Measurements from ENCODE around the gene MCCC1. TPM values are rescaled to one million over a fixed set of nuclear protein-coding genes. Genes with fewer than 3 reads are reported as not detected.

Gene MCCC1
- total RNA-seq, 1 experiment from 2014 or later: 42.8 TPM

- no TSS peak for BruUV-seq (replicated peaks)
- ChIA-PET POLR2A (interaction anchor here (0.5 kb wide), 1 partner anchor 10 kb away, joined by 4 read pairs; no protein-coding TSS in a partner anchor), CTCF (no interaction called here)
- Mint-ChIP-seq H3K36me3 (ENCODE audit: insufficient read depth, unreplicated experiment) (no peaks in the 10 kb centered on the region), H3K9me3 (ENCODE audit: unreplicated experiment) (no peaks in the 10 kb centered on the region), H3K4me1 (ENCODE audit: low read depth, unreplicated experiment) (peaks cover 7% of the 10 kb centered on the region), H3K27me3 (ENCODE audit: insufficient read depth, unreplicated experiment) (no peaks in the 10 kb centered on the region), H3K27ac (ENCODE audit: unreplicated experiment) (no peak overlapping the region), H3K4me3 (ENCODE audit: unreplicated experiment) (no peak overlapping the region)
- H3K36me3 ChIP-seq (ENCODE audit: control insufficient read depth, insufficient read depth, low read length): no peaks in the 10 kb centered on the region
- no peak for TF ChIP-seq CTCF (IDR thresholded peaks at IDR 0.05; ENCODE audit: insufficient read depth in 1 of 2, low read depth in 1 of 2, low read length in 1 of 2, severe bottlenecking in 1 of 2, unreplicated experiment in 1 of 2)
- no peaks in the 10 kb centered on the region for H3K4me1 ChIP-seq
- no peaks in the 10 kb centered on the region for H3K27me3 ChIP-seq (replicated peaks; ENCODE audit: control insufficient read depth, insufficient read depth, low read length)
- intact Hi-C loops (cut with micrococcal nuclease; ENCODE audit: unreplicated experiment): no loop called here
- DNase-seq: no peak
- no peak overlapping the region for H3K4me3 ChIP-seq (ENCODE audit: low read depth, low read length)
- no peaks in the 10 kb centered on the region for H3K9me3 ChIP-seq
Measured at GRCh38 chr3:183050706-183051105, 48.6 kb downstream of the MCCC1 start.

DNA sequence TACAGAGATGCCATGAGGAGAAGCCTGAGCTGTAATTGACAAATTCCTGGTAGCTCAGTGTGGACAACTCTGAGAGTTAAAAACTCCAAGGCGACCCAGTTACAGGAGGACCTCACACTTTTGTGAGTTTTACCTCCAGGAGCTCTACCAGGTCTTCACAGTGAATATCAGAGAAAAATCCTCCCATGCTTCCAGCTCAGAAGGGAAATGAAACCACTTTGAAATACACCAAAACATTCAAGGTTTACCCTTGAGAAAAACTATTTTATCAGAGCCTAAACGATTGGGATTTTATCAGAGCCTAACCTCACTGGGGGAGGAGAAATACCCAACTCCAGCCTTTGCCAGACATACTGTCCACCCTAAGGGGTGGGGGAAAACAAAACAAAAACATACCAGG is 52.4 kb downstream of the MCCC1 start:
- H3K36me3 Mint-ChIP-seq (ENCODE audit: insufficient read depth, unreplicated experiment): peaks cover 6% of the 10 kb centered on the region
- H3K9me3 Mint-ChIP-seq (ENCODE audit: unreplicated experiment): no peaks in the 10 kb centered on the region
- Histone ChIP-seq H3K27me3 (replicated peaks; ENCODE audit: control insufficient read depth, insufficient read depth, low read length) (no peaks in the 10 kb centered on the region), H3K9me3 (no peaks in the 10 kb centered on the region), H3K4me3 (ENCODE audit: low read depth, low read length) (no peak overlapping the region), H3K36me3 (ENCODE audit: control insufficient read depth, insufficient read depth, low read length) (no peaks in the 10 kb centered on the region), H3K4me1 (no peaks in the 10 kb centered on the region)
- TF ChIP-seq CTCF (IDR thresholded peaks at IDR 0.05; ENCODE audit: insufficient read depth in 1 of 2, low read depth in 1 of 2, low read length in 1 of 2, severe bottlenecking in 1 of 2, unreplicated experiment in 1 of 2): no peak
- no peak overlapping the region for H3K27ac Mint-ChIP-seq (ENCODE audit: unreplicated experiment)
- no peaks in the 10 kb centered on the region for H3K27me3 Mint-ChIP-seq (ENCODE audit: insufficient read depth, unreplicated experiment)
- DNase-seq: no peak
- POLR2A ChIA-PET: no interaction called here
- no peak overlapping the region for H3K4me3 Mint-ChIP-seq (ENCODE audit: unreplicated experiment)
- intact Hi-C loops (cut with micrococcal nuclease; ENCODE audit: unreplicated experiment): no loop called here
- H3K4me1 Mint-ChIP-seq (ENCODE audit: low read depth, unreplicated experiment): peaks cover 7% of the 10 kb centered on the region
- CTCF ChIA-PET: no interaction called here
- no TSS peak for BruUV-seq (replicated peaks)

DNA sequence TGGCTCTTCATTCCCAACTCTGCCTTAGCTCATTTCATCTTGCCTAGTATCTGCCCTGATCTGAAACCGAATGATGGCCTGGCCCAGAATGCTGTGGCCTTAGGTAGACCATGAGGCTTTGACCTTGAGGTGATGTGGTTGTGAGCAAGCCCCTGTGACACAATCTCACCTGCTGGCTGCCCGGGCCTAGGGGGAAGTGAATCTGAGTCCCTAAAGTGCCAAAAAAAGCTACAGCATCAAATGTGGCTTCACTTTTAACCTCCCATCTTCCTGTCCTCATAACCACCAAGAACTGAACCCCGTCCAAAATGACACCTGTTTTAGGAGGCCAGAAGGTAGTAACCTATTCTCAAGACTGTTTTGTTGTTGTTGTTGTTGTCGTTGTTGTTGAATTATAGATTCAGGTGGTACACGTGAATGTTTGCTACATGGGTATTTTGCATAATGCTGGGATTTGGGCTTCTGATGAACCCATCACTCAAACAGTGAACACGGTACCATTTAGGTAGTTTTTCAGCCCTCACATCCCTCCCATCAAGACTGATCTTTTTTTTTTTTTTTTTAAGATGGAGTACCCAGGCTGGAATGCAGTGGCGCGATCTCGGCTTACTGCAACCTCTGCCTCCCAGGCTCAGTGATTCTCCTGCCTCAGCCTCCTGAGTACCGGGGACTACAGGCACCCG is 54.6 kb downstream of the MCCC1 start:
- Histone ChIP-seq H3K9me3 (no peaks in the 10 kb centered on the region), H3K4me1 (0 out of 2 replicates have a peak, but pooled peaks cover under 1% of the 10 kb centered on the region), H3K27me3 (replicated peaks; ENCODE audit: control insufficient read depth, insufficient read depth, low read length) (no peaks in the 10 kb centered on the region), H3K4me3 (ENCODE audit: low read depth, low read length) (no peak overlapping the region), H3K36me3 (ENCODE audit: control insufficient read depth, insufficient read depth, low read length) (no peaks in the 10 kb centered on the region; the same call in 1 of the 2 replicates)
- H3K27ac Mint-ChIP-seq (ENCODE audit: unreplicated experiment): no peak overlapping the region
- intact Hi-C loops (cut with micrococcal nuclease; ENCODE audit: unreplicated experiment): no loop called here
- no peak for TF ChIP-seq CTCF (IDR thresholded peaks at IDR 0.05; ENCODE audit: insufficient read depth in 1 of 2, low read depth in 1 of 2, low read length in 1 of 2, severe bottlenecking in 1 of 2, unreplicated experiment in 1 of 2)
- H3K9me3 Mint-ChIP-seq (ENCODE audit: unreplicated experiment): no peaks in the 10 kb centered on the region
- H3K36me3 Mint-ChIP-seq (ENCODE audit: insufficient read depth, unreplicated experiment): peaks cover 16% of the 10 kb centered on the region
- no peaks in the 10 kb centered on the region for H3K27me3 Mint-ChIP-seq (ENCODE audit: insufficient read depth, unreplicated experiment)
- H3K4me1 Mint-ChIP-seq (ENCODE audit: low read depth, unreplicated experiment): peaks cover 7% of the 10 kb centered on the region
- POLR2A ChIA-PET: no interaction called here
- no TSS peak for BruUV-seq (replicated peaks)
- no peak overlapping the region for H3K4me3 Mint-ChIP-seq (ENCODE audit: unreplicated experiment)
- CTCF ChIA-PET: no interaction called here
- DNase-seq: no peak

Data from Caco-2 (cell line).